HG02798 (cell line): Measurements from ENCODE around the gene EEA1.

ENCODE experiments used
- ATAC-seq: cut with Tn5 transposase; IDR thresholded peaks from one replicate; pipeline ENCODE4 v1.9.1; 2021; ENCODE audit warnings: mild to moderate bottlenecking; ENCODE audit not compliant: unreplicated experiment, poor library complexity

EEA1 gene

DNA sequence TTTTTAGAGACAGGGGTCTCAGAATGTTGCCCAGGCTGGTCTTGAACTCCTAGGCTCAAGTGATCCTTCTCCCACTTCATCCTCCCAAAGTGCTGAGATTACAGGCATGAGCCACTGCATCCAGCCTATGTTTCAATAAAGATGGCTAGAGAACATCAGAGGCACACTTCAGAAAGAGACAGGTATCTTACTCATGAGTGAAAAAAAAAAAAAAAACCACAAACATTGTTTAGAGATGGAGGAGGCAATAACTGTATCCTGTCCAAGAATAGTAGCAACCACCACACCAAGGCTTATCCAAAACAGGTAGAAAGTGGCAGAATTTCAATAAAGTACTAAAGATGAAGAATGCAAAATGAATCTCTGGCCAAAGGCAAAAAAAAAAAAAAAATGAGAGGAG is 30.3 kb downstream of the EEA1 start:
- no peak for ATAC-seq

GRCh38 chr12:92897844-92898243 is 31.3 kb downstream of the EEA1 start:
- ATAC-seq, result no peak

DNA sequence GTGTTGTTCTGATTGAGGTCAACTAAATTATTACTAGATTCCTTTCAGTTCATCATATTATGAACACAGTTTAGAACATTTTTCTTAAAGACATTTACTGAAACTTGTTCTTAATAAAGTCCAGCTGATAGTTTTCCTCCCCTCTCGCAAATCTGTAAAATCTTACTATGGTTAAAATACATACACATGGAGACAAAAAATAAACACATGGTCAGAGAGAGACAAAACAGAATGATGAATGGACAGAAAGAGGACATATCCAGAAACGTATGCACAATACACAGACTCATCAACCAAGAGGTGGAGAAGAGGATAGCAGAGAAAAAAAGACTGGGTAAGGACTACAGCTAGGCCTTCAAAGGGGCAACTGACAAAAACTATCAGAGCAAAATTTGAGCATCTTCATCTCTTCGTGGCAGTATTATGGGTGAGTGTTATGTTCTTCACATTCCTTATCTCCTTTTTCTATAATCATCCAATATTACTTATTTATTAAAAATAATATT is 38.4 kb downstream of the EEA1 start:
- no peak for ATAC-seq

GRCh38 chr12:92886131-92886530 is 43.0 kb downstream of the EEA1 start:
- no peak for ATAC-seq

DNA sequence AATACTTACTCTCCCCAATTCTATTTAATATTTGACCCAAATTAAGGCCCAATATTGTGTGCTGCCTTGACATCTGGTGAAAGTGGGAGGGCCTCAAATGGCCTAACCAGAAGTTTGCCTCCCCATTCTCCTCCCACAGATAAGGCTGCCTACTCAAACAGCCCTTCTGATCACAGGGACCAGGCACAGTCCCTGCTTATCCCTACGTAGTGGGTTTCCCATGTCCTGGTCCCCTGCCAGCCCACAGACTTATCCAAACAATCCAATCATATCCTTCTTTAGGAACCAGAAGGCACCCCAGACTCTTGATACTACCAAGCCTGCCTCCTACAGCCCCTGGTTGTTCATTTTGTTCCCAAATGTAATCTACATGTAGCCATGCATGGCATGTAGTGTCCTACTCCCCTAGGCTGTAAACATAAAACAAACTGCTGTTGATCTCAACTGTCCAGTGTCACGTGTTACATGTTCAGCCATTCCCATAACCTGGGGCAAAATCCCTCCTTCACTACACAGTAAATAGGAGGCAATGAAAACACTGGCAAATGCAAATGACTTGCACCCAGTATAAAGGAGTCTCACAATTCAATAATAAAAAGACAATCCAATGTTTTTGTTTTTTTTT is 49.3 kb downstream of the EEA1 start:
- ATAC-seq, result no peak

- no peak for ATAC-seq
These were observed 51.2 kb downstream of the EEA1 start for GRCh38 chr12:92877904-92878303.

DNA sequence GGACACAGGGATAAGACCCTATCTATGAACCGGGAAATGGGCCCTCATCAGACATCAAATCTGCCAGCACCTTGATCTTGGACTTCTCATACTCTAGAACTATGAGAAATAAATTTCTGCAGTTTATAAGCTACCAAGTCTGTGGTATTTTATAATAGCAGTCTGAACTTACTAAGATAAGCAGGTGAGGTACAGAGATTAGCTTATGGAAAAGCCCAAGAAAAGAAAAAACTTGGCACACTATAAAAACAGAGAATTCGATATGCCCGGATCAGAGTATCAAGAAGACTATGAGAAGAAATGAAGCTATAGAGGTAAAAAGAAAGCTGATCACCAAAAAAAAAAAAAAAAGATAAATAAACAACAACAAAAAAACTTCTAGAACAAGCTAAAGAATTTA is 52.6 kb downstream of the EEA1 start:
- no peak for ATAC-seq

DNA sequence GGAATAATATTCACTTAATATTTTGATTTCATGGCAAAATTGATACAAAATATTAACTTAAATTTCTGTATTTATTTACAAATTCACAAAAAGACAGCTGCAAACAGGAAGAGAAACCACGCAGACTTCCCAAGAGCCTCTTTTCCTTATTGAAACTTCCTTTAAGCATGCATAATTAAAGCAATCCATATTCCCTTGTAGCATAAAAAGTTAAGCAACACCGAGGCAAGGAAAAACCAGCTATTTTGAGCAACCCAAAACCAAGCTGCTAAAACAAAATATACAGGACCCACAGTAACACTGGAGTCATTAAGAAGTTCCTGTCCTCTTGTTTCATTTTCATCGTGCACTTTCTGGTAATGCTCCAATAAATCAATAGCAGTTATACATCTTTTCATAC is 58.0 kb downstream of the EEA1 start:
- ATAC-seq, result no peak

DNA sequence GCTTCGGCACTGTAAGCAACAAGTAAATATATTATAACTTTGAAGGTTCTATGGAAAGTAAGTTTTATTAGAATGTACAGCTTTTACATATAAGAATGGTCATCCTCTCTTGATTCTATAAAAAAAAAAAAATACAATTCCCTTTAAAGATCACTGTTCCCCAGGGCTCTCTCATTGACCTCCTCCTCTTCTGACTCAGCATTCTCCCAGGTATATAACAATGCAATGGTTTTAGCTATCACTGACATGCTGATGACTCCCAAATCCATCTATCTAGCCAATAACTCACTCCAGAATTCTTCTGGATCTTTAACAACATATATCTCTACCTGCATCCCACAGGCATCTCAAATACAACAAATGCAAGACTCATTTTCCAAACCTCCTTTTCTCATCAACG is 62.7 kb downstream of the EEA1 start:
- no peak for ATAC-seq

GRCh38 chr12:92863251-92863650 is 65.8 kb downstream of the EEA1 start:
- ATAC-seq, result no peak

GRCh38 chr12:92861381-92861780 is 67.7 kb downstream of the EEA1 start:
- ATAC-seq, result no peak

DNA sequence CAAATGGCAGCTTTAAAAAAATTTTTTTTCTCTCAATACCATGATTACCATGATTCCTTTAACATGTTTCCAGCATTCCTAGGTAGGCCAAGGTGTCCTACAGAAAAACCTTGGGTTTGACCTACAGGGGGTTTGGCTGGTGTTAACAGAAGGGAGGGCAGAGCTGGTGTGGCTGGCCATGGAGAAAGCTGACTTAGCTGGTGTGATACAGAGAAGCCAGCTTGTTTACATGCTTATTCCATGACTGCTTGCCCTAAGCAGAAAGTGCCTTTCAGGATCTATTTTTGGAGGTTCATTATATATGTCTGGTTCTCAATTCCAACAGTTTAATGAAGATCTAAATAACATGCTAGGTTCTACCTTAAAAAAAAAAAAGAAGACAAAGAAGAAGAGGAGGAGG is 68.6 kb downstream of the EEA1 start:
- ATAC-seq, result no peak

DNA sequence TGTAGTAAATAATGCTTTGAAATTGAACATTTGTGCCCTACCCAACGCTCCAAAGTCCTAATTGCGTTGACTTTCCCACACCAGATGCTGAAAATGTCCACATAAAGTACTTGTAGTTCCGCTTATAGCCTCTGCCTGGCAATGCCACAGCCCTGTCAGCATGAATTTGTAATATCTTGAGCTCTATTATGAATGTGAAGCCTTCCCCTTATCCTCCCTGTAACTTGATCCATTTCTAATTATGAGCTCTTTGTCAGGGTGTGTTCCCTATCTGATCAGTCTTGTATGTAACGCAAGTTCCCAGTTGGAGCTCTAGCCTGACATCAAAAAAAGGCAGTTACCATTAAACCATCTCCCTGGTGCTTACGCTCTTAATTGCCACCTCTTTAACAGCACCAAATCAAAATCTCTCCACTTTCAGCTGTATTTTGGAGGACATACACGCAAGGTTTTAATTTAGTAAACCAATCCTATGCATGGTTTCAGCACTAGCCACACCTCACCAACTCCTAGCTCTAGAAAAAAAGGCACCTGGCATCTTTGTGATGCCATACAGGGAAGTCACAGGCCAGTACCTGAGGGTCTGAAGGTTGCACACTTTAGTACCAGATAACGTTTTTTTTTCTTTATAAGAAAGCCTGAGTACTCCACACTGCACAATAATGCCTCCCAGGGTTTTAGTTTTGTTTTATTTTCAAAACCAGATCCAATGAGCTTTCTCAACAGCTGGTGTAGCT is 69.3 kb downstream of the EEA1 start:
- no peak for ATAC-seq

GRCh38 chr12:92857818-92858217 is 71.3 kb downstream of the EEA1 start:
- ATAC-seq, result no peak

DNA sequence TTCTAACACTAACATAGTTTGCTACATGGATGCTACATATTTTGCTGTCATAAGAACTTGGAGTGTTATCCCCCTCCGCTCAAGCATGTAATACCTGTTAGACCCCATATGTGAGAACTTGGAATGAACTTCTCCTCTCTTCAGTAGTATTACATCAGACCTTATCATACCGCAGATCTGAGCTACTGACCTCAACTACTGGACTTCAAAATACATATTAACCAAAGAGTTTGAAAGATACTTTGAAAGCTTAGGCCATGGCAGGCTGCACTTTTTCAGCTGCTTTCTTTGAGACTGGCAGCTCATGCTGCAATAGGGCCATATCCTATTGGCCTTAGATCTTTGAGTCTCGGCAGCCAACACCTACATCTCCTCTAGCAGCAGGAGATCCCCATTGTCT is 74.8 kb downstream of the EEA1 start:
- no peak for ATAC-seq

- no peak for ATAC-seq
These were observed 80.4 kb downstream of the EEA1 start for GRCh38 chr12:92848740-92849139.

GRCh38 chr12:92847368-92847767 is 81.7 kb downstream of the EEA1 start:
- no peak for ATAC-seq

DNA sequence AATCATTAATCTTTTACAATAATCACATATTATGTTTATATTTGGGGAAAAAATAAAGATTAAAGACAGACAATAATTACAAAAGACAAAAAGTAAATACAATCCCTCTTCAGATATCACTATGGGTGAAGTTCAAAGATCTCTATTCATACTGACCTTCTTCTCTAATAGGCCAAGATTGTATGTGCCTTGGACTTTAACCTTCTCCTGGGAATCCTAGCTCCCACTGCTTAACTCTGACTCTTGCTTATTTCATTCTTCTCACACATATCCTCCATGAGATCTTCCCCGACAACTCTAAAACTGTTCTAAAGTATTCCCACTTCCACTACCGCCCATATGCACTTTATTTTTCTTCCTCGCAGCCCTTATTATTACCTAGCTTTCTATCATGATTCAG is 83.8 kb downstream of the EEA1 start:
- ATAC-seq, result no peak

DNA sequence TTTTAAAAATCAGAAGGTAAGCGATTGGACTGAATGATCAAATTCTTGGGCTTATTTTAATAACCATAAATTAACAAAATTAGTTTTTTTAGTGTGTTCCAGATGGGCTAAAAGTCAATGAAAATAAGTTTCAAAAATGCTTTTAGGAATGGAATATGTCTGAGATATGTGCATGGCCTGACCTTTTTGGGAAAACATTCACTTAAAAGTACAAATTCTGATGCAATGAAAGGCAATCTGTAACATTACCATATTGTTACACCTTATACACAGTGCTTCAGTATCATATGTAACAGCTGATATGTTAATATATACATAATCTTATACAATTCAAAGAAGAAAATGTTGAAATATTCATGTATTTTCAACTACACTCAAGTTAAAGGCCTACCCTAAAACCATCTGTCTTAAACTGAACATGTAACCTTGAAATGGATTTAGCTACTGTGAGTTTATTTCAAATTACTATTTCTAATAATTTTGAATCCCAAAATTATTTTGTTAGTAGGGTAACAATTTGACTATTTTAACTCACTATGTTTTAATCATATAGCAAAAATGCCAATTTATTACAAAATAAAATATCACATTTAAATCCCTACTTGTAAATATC is 84.8 kb downstream of the EEA1 start:
- ATAC-seq, result no peak

DNA sequence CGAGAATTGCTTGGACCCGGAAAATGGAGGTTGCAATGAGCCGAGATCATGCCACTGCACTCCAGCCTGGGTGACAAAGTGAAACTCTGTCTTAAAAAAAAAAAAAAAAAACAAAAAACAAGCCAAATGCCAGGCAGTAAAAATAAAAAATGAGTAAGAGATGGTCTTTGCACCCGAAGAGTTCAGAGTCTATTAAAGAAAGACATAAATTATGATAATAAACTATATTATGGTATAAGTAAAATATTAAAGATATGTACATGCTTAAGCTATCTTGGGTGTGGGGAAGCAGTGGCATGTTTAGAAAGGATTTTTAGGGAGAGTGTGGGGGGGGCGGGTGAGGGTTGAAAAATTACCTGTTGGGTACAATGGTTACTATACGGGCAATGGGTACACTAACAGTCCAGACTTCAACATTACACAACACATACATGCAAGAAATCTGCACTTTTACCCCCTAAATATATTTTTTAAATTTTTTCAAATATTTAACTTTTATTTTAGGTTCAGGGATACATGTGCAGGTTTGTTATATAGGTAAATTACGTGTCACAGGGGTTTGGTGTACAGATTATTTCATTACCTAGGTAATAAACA is 99.3 kb downstream of the EEA1 start:
- no peak for ATAC-seq

GRCh38 chr12:92828565-92828964 is 100.5 kb downstream of the EEA1 start:
- no peak for ATAC-seq
